NCI-H2029 treated with DMSO at 0.1 percent for 48 hours (cell line): ENCODE measurements around the gene LAMB4.

Experiments
- DNase-seq: peaks from one replicate; lab custom pipeline; 2025; lab: John Stamatoyannopoulos, UW

The LAMB4 gene

DNA sequence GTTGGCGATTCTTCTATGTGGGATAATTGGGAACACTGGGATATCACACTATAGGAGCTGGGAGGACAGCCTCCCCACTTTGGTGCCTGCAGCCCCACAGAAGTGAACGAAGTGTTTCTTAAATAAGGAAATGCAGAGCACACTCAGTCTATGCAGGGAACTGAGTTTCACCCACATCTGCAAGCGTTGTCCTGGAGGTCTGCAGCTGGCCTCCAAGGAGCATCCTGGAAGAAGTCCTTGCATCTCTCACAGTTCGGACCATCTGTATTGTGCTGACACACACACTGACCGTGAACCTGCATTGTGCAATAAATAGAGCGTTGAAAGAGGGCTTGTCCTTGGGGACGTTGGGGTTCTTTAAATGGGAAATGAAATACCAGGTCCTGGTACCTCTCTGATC, 25.8 kb downstream of the LAMB4 start:
- DNase-seq: no peak

- DNase-seq: no peak
These were observed 26.4 kb downstream of the LAMB4 start for GRCh38 chr7:108103558-108104298.

GRCh38 chr7:108102671-108103312, 27.4 kb downstream of the LAMB4 start:
- no peak for DNase-seq

- no peak for DNase-seq
These were observed 28.4 kb downstream of the LAMB4 start for GRCh38 chr7:108101759-108102158.

DNA sequence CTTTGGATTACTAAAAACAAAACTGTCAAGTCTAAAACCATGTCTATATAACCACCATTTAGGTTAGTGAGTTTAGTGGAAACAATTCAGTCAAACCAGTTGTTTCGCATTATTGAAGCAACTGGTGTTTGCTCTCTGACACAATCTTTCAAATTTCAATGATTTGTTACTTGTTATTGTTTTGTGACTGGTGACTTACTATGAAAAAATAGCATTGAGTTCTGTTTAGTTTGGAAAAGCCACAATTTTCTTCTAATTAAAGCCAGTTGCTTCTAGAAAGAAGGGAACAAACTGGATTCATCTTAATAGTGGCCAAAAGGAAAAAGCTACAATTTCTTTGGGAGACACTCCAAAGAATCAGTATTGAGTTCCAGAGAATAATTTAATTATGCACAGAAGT, 30.4 kb downstream of the LAMB4 start:
- DNase-seq: no peak

DNA sequence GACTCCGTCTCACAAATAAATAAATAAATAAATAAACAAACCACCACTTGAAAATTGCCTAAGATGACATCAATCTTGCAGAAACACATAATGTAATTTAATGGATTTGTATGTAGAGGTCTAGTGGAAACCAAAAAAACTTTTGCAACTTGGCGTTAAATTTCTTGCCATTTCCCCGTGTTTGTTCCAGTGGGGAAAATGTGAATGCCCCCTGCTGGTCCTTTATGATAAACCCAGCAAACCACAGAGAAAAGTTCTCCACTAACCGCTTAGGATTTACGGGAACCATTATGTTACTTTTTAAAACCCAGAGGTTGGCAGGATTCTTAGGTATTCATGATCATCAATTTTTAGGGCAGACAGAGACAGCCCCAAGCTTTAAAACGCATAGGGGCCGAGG, 32.5 kb downstream of the LAMB4 start:
- DNase-seq: no peak

DNA sequence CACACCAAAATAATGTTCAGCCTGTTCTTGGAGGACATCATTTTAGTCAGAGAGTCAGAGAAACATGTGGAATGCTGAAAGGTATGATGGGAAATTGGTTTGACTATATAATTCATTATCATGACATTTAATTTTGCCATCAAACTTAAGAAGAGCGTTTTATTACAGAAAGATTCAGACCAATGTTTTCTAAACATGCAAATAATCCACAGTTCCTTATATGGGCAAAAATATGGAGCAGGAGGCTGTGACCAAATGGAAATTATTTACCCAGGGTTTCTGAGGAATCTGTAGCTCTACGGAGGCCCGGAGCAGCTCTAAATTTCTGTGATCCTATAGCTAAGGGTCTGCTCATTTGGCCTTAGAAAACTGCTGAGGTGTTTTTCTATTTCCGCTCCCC, 33.2 kb downstream of the LAMB4 start:
- no peak for DNase-seq

DNA sequence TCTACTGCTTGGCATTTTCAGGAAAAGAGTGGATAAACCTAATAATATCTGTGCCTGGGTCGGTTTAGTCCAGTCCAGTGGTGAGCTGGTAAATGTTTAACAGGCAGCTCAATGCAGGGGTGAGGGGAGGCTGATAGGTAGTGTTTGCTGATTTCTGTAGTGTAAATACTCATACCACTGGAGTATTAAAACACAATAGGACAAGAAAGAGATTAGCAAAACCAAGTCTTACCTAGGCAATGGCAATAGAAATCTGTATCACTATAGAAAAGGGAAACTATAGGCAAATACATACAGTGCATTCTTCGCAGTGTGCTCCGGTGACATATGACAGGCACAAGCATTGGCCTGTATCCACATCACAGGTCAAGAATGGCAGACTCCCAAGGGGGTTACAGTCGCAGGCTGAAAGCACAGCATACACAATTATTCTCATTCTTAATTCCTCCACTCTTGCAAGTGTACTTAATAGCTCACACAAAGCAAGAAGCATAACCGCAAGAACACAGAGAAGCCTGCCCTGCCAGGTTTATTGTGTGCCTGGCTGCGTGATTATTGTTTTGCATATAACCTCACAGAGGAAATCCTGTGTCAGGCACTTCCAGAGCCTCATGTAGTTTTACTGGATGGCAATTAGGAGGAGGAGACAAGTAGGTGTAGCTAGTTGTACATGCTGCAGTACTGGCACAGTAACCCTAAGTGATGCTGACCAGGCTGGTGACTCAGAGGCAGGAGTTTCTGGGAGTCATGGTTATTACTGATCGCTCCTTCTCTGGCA, 35.0 kb downstream of the LAMB4 start:
- DNase-seq: peak; percentile 64

DNA sequence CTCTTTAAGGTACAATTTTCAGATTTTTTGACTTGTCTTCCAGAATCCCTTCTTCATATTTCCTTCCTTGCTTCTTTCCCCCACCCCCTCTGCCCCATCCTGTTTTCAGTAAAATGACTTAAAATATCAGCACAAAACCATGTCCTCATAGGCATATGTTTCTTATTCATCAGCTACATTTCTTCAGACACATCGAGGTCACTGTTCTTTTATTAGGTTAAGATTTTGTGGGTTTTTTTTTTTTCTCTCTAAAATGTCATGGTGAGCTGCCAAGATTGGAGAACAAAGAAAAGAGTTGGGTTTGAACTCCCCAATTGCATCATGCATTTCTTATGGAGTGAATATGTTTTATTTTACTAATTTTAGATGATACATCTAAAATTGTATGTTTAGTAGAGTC, 35.8 kb downstream of the LAMB4 start:
- no peak for DNase-seq

DNA sequence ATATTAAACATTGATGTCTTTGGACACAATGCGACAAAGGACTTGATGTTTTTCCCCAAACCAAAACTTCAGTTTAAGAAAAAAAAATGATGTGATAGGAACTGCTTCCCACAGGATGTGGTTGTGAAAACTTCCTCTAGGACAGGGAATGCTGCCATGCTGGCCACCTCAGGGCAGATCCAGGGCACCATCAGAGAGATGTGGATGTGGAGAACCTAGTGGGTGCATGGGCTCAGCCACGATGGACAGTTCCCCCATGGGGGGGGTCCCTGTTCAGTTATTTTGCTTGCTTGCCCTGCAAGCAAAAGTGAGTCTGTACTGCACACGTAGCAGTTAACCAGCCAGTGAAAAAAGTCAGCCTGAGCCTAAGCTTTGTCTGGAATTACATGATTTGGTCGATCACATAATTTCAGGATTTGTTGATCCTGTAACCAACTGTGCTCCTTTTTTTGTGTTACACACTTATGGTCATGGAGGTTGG, 36.3 kb downstream of the LAMB4 start:
- no peak for DNase-seq

GRCh38 chr7:108093341-108093740, 36.8 kb downstream of the LAMB4 start:
- no peak for DNase-seq

- peak; percentile 66 for DNase-seq
These were observed 38.7 kb downstream of the LAMB4 start for GRCh38 chr7:108091461-108091831.

GRCh38 chr7:108090791-108091460, 39.2 kb downstream of the LAMB4 start:
- no peak for DNase-seq

GRCh38 chr7:108089381-108089780, 40.8 kb downstream of the LAMB4 start:
- DNase-seq: no peak

DNA sequence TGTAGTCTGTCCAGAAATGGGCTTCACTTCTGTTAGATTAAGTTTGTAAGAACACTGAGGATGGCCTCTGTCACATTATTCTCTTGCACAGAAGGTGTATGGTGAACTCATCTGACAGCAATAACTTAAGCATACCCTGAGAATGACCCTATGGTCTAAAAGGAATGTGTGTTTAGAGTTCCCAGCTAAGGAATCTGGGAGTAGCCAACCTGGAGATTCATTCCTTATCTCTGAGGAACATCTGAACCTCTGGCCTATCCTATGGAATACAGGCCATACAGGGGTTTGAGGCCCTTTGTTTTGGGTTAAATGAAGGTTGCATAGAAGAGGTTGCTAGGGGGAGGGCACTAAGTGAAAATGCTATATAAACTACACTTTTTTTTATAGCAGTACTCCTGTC, 41.4 kb downstream of the LAMB4 start:
- DNase-seq: no peak

GRCh38 chr7:108087778-108088177, 42.4 kb downstream of the LAMB4 start:
- no peak for DNase-seq

GRCh38 chr7:108086962-108087361, 43.2 kb downstream of the LAMB4 start:
- DNase-seq: no peak

DNA sequence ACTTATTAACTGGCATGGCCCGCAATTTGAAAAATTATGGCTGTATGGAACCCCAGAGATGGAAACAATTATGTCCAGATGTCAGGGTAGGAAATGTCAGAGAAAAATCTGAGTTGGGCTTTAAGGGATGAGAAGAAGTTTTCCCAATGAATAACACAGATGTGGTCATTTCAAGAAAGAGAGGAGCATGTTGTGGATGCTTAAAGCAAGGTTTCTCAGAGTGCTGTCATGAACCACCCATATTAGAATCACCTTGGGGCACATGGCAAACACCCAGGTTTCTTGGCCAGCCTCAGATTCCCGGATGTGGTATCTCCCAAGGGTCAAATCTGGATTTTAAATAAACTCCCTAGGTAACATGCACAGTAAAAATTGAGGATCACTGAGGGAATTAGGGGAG, 43.6 kb downstream of the LAMB4 start:
- no peak for DNase-seq

GRCh38 chr7:108083980-108084379, 46.2 kb downstream of the LAMB4 start:
- no peak for DNase-seq

DNA sequence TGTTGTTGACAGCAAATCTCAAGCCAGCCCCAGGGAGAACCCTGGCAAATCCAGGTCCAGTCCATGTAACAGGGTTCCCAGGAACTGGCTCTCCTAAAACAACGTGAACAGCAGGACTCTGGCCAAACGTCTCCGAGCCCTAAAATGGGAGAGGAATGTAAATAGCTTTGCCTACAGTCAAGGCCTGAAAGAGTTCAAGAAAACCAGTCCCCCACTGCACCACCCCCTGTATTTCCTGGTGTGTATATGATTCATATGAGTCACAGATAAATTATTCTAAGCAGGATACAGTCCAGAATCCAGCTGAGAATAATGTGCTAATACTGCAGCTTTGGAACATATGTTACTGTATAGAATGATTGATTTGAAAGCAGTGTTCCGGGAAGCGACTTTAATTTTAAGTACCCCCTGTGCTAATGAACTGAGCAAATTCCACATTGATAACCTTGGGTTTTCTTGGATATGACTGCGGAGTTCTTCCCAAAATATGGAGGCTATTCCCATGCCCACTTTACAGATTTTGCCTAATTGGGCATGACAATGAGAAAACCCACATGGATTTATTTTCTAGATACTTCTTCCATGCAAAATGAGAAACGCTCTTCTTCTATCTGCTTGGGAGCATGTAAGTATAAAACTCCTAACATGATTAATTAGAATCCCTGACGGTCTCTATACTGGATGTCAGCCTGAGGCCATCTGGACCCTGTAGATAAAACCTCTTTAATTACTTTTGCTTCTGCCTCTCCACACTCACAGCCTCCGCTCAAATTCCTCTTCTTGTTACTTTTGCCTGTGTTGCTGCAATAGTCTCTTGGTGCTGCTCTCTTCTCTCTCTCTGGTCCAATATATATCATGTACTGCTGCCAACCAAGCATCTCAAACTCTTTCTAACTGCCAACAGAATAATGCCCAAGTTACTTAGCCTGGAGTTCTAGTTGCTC, 50.2 kb downstream of the LAMB4 start:
- DNase-seq: no peak

DNA sequence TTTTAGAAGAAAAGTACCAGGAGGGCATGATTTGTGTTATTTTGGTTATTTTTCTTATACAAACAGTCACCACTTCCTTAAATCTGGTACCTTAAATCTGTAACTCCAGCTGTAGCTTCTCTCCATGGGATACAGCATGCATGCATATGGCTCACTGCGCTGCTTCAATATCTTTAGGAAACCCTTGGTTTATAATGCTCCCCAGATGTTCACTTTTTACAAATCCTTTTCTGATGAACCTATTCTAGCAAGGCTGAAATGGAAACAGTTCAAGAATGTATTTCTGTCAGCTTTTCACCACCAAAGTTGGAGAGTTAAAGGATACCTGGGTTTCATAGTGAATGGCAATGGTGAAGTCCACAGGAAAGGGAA, 50.9 kb downstream of the LAMB4 start:
- DNase-seq: no peak
